ENCODE data around the gene TRPM3.
"Not testable (repeated sequence)": the region's sequence is repeated elsewhere in the genome, so short reads cannot be mapped to it uniquely, and the experiment has no call there.

The TRPM3 gene

DNA sequence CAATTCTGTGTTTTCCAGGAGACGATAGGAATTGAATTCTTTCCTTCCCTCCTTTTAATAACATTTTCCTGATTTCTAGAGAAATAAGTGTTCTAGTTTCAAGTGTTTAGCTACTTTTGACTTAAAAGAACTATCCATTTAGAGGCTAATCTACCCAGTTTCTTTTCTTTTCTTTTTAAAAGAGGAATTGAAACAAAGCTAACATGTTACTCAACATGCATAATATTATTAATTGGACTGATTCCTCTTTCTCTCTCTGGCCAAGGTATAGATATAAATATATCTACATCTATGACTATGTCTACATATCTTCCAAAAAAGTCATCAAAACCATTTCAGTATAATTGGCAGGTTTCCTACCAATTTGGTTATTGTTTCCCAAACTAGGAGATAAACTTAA is 309.8 kb downstream of the TRPM3 start:
- no peak for DNase-seq

DNA sequence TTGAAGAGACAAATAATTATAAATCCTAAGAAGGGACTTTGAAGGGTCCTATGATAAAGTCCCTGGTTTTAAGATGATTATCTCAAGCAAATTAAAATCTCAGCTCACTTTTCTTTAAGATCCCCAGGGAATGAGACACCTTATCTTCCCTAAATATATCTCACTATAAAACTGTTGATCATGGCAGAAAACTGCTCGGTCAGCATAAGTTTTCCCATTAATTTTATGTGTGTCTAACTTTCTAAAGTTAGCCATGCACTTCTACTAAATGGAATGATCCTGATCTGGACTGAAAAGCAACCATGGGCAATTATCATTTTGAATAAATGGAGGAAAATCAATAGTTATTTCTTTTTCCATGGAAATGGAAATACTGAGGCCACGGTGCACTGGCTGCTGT is 314.5 kb downstream of the TRPM3 start:
- no peak for DNase-seq

DNA sequence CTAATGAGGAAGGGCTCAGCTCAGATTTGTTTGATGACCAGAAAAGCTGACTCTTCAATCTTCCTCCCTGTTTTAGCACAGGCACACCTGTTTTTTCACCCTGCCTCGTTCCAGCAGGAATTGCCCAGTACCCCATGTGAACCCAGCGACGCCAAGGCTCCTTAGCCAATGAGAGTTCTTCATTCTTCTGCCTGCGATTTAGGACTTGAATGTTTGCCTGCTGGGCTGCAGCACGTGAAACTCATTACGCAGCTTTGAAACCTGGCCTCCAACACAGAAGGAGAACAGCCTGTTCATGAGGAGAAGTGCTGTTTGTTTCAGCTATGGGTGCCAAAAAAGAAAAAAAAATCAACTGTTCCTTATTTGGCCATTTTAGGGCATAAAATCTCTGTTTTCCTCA is 315.5 kb downstream of the TRPM3 start:
- no peak for DNase-seq

DNA sequence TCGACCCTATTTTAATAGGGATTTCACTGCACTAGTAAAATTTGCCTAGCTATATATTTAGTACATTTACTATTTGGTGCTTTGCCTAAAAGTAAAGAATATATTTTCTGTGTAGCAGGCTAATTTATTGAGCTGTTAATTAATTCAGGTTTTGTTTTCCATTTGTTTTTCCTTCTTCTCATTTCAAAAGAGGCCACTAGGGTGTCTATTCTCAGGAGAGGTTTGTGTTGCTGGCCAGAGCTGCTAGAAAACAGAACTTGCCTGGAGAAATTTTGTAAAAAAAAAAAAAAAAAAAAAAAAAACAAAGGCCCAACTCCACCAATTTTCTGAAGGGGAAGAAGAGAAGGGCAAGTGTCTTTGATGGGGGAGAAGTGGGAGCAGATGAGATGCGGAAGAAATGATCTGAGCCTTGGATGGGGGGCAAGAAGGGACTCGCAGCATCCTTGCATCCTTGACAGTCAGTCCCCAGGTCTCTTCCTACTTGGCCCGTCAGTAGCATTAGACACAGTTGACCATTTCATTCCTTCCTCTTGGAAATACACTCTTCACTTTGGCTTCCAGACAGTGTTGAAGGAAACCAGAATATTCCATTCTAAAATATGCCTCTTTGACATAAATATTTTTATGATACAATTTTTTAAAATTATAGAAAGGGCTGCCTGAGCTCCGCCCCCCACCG is 318.5 kb downstream of the TRPM3 start:
- no peak for DNase-seq

DNA sequence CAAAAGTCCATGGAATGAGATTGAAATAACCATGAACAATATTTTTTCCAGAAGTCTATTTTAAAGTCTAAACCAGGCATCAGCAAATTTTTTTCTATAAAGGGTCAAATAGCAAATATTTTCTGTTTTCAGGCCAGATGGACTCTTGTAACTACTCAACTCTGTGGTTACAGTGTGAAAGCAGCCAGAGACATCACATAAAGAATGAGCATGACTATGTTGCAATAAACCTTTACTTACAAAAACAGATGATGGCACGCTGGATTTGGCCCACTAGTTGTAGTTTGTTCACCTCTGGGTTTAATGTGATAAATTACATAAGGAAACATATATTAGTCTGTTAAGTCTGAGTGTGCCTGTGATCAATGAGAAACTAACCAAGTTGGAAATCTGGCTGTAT is 319.2 kb downstream of the TRPM3 start:
- no peak for DNase-seq

DNA sequence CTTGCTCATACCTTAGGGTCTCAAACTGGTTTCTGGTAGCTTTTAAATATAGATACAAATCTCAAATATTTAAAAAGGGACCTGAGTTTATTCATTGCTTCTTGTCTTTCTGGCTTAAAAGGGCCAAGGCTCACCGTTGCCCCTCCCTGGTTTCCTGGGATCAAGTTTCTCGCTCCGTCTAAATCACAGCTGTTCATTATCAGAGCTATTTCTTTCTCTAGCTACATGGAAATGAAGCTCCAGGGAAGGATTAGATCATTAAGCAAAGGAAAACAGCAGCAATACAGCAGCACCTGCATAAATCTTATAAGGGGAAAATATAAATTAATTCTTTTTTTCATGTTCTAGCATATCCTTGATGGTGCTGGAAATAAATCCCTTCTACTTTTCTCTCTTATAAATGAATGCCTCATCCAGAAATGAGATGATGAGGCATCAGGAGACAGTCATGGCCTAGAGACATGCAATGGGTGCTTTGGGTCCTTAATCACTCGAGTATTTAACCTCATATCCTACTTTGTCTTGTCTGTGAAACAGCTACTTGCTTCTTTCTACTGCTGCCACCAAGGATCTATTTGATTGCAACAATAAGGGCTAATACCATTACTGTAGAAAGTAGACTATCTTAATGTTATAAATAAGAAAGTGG is 320.1 kb downstream of the TRPM3 start:
- no peak for DNase-seq

DNA sequence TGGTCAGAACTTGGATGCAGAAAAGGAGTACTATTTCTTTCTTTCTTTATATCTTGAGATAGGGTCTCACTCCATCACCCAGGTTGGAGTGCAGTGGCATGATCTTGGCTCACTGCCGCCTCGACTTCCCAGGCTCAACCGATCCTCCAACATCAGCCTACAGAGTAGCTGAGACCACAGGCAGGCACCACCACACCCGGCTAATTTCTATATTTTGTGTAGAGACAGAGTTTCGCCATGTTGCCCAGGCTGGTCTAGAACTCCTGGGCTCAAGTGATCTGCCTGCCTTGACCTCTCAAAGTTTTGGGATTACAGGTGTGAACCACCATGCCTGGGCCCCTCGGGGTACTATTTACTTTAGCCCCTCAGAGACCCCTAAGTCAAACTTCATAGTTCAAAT is 323.4 kb downstream of the TRPM3 start:
- DNase-seq = no peak

DNA sequence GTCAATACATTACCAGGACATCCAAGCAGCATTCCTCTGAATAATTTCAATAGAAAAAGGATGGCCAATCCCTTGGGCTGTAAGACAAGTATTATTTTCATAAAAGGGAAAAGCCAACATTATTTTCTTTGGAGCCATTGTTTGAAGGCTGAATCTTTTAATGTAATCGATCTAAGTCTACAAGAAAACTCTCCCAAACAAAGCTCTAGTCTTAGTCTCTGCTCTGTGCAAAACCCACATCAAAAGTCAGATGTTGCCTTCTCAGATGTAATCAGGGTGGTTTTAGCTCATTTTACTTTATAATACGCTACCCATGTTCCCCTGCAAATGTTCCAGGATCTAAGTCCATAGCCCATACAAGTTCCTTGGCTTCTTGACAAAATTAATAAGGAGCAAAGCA is 325.6 kb downstream of the TRPM3 start:
- DNase-seq = no peak

DNA sequence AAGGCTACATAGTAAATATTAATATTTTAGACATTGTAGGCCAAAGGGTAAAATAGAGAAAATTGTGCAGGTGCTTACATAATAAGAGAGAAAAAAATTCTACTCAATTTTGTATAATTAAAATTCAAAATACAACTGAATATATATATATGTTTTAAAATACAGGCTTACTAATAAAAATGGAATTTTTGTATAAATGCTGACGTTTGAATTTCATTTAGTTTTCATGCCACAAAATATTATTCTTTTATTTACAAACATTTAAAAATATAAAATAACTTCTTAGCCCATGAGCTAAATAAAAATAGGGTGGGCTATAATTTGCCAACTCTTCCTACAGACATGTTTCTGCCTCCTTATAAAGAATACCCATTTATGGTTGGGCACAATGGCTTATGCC is 328.6 kb downstream of the TRPM3 start:
- DNase-seq = no peak

DNA sequence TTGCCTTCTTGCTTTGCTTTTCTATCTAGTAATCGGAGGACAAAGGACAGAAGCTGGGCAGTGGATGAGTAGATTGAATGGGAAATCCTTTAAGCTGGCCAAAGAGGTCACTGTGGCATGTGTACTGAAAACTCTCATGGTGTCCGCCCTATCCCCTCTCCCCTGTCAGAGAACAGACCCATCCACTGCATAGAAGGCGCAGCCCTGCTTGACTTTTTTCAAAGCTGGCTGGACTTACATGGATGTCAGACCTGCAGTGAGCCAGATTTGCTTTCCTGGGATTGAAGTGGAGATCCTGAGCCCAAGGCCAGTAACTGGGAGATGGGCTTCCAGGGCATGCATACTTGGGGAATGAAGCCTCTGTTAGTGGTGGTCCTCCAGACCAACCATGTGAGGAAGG is 329.5 kb downstream of the TRPM3 start:
- DNase-seq = no peak

DNA sequence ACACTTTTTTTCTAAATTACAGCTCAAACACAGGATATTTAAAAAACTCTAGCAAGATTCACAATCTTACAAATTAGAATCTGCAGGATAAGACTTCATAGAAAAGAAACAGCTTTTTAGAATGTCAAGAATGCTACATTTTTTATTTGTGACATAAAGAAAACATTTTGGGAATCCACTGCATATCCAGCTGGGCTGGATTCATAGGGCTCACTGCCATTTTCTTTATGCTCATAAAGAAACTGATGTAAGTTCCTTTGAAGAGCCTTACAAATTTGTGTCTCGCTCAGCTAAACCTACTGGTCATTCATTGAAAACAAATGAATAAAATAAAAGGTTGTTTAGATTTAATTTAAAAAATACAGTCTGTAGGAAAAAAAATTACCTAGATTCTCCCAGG is 332.3 kb downstream of the TRPM3 start:
- DNase-seq = no peak

DNA sequence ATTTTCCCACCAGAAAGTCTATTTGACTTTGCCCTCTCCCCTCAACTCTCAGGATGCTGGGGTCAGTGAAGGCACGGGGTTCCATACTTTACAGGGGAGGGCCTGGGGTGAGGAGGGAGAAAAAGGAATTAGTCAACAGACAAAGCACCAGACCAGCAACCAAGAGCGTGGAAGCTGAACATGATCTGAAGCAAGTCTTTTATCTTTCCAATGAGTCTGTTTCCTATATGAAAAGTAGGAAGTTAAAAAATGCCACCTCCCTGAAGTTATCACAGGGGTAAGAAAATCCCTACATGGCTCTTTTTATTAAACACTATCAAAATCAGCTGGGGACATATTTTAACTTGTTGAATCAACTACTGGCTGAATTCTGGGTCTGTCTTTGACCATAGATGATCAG is 337.0 kb downstream of the TRPM3 start:
- DNase-seq = no peak

DNA sequence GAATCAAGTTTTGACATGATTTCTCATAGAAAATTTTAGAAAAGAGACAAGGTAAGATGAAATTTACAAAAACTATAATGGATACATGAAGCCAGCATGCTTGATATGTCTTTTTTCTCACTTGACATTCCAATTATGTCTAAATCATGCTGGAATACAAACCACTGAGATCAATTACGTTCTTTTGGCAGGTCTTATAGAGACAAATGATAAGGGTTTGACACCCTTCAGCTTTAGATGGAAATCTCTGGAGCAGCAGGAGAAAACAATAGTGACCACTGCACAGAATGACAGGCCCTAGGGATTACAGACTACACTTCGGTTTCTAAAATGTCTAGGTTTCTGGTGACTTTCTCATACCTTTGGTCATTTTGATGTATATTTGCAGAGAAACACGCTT is 342.9 kb downstream of the TRPM3 start:
- no peak for DNase-seq

DNA sequence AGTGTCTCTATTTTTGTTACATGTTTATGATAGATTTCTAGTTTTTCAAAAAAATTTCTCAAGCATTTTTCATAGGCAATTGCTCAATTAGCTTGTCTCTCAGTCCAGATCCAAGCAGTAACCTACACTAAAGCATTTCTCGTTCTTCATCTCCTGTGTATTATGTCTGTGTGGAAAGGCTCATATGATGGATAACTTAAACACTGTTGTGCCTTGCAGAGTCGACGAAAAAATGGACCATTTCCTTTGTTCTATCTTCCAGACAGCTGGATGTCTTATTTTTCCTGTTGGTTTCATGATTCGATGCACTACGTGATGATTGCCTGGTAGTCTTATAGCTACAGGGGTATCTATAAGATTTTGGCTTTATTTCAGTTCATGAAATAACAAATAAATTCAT is 347.8 kb downstream of the TRPM3 start:
- DNase-seq = no peak

DNA sequence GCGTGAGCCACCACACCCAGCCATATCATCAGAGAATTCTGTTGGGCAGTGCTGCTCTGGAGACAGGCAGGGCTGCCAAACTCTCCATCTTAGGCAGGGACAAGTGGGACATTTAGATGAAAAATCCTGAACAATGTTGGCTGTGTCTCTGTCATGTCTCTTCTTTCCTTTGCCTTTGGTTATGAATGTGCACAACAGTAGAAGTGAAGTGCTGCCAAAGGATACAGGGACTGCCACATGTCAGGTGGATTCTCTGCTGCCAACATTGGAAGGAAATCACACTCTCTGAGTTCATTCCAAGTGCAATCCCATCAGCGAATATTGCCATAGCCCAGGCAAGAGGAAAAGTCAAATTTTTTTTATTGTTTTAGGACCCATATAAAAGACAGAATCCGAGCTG is 348.8 kb downstream of the TRPM3 start:
- DNase-seq = no peak

DNA sequence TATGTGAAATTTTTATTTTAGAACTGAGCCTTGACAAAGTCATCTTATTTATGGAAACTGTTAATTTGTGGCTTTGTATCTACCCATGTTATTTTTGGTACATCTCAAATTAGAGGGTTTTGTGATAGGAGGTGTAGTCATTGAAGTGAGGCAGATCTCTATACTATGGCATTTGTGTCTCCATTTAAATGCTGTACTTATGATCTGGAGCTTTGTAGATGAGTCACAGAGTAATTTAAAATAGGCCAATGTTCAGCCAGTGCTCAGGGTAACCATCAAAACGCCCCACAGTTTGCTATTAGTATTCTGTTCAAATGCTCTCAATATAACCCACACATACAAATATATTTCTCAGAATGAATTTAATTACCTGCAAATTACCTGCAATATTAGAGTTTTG is 355.5 kb downstream of the TRPM3 start:
- no peak for DNase-seq

DNA sequence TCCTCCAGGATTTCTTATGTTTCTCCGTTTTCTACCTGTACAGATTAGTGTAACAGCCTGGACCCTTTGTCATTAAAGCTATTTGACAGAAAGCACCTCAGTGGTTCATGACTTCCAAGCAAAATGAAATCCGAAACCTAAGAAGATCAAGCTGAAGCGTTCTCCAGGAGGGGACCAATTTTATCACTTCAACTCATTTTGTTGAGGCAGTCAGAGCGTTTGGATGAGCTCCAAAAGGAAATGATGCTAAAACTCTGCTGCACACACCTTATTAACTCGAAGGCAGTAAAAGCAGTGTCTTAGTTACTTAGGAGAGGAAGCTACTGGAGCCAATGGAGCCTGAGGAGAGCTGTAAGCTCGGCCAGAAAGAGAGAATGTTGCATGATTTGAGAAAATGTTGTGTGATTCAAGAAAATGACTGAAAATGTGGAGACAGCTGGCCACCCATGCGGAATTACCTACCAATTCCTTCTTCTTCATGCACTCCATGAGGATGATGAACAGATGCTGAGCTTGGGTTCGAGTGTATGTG is 360.2 kb downstream of the TRPM3 start:
- DNase-seq = no peak

DNA sequence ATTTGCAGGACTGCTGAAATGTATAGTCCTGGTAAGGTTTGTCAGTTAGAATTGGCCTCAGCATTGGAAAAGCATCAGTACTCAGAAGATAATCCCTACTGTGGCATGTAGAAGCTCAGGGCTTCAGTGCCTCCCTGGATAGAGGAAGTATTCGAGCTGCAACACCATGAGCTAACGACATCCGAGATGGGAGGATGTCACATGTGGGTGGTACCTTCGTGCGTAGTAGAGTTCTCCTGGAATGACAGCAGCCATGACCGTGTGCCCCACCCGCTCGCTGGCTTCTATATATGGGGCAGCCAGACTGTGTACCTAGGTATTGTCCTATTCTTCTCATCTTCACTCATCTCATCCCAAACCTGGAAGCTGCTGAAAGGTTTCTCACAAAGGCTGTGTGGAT is 361.2 kb downstream of the TRPM3 start:
- DNase-seq = no peak

DNA sequence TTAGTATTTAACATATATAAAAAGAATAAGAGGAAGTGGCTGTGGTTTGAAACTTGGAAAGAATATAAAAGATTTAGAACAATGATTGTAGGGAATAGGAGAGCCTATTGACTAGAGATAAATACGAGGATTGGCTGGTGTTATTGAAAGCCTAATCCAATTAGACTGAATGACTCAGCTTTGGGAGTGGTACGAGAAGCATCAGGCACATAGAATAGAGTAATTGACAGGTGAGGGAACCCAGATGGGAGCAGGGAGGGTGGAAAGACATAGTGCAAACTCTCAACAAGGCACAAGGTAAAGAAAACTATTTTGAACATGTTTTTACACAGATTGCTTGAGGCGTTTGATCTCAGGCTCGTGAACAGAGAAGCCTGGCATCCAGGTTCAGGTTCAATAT is 368.1 kb downstream of the TRPM3 start:
- DNase-seq = no peak

DNA sequence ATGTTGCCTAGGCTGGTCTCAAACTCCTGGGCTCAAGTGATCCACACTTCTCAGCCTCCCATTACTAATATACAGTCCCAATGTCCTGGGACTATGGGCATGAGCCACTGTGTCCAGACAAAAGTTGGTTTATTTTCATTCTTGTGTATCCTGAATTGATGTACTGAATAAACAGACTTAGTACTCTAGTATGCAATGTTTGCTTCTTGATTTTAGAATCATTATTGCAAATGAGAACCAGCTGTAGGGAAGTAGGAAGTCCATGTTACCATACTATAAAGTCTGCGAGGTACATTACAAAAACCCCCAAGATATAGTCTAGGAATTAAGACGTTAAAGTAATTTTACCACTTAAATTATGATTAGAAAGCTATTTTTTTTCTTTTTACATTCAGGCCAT is 372.4 kb downstream of the TRPM3 start:
- no peak for DNase-seq

DNA sequence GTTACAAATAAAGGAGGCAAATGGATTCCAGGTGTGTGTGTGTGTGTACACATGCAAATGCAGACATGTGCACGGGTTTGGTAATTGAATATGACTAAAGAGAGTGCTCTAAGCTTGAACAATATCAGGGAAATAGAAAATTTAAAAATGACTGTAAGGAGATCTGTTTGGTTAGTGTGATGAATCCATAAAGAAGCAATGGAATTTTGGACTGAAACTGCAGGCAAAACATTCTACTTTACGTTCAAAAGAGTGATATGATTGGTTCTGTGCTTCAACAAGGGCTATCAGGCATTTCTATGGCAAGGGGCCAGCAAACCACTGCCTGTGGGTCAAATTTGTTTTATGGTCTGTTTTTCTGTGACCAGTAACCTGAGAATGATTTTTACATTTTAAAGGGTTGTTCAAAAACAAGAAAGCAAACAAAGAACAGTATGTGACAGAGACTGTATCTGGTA is 374.1 kb downstream of the TRPM3 start:
- DNase-seq = no peak

DNA sequence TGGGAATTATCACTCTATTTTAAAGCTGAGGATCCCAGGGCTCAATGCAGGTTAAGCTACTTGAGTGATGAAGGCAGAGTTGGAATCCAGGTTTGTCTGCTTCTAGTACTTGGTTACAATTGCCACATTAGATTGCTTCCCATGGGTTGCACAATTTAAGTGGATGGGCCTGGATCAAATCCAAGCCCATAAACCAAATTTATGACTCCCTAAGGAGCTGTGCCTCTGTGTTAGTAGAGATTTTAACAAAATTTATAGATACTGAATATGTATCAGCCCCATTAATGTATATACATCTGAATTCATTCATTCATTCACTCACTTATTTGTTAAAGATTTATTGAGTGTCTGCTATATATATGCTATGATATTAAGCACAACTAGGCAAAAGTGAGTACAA is 374.7 kb downstream of the TRPM3 start:
- no peak for DNase-seq

DNA sequence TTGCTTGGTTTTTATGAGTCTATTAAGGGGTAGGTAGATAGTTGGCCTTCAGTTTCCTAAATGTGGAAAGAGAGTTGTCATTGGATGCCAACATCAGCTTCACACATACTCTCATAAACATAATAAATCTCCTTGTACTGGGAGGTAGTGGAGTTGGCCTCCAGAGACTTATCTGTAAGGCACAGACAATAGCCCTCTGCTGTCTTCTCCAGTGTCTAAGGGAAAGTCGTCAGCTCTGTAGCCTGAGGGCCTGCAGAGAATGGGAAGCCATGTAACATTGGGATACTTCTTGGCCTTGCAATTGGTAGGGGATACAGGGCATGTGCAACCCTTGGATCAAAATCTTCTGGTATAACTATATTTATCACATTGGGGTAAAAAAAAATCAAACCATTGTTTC is 375.1 kb downstream of the TRPM3 start:
- no peak for DNase-seq

DNA sequence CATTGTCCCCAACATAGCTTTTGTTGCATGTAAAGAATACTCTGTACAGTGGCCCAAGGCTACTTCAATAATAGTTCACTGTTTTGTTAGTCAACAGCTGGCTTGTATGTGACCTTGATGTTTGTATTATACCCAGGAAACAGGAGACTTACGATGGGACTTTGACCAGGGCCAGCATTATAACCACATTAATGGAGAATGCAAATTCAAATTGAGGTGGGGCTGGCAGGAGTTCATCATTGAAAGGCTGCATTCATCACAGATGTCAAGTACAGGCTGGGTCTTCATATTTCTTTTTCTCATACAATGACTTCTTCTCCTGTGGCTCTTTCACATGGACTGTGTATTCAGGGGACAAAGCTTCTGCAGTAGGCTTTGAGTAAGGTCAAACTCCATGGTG is 396.6 kb downstream of the TRPM3 start:
- not testable (repeated sequence) for DNase-seq

DNA sequence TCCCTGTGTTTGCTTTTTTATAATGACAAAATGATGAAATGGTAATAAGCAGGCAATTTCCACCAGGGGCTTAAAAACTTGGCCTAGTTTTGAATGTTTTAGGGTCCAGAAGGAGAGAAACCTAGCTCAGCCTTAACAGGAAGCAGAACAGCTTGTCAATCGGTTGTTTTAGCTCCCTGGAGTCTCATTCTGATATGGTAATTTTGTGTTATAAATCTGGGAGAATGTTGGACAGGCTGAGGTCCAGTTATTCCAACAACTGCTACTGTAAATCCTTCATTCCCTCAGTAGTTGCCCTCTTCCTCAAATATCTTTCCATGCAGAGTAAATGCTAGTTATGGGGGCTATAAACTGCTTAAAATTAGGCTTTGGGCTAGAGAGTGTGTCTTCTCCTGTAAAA is 397.4 kb downstream of the TRPM3 start:
- DNase-seq = not testable (repeated sequence)

Measured in activated CD4-positive, alpha-beta T cell treated with anti-CD3 and anti-CD28 coated beads, Interleukin-2, Interleukin-6, amounts not matched to agents 100 ng/mL and 50 ng/mL, durations not matched to agents 16 hours and 8 hours (primary cell).